RWPE2 (cell line): ENCODE results near the gene LRMDA.

Experiments used
- ATAC-seq: fragments of 200-7000 bp; cut with Tn5 transposase; 3 replicates; pipeline ENCODE4 v1.9.1; 2021; ENCODE audit warnings: low read depth
- DNase-seq: peaks from one replicate; pipeline ENCODE4 v3.0.0-alpha.2; 2020; ENCODE audit warnings: low spot score
- H3K27ac ChIP-seq: fragments of 450-650 bp; 2 replicates; pipeline ENCODE4 v1.5.1; 2017; ENCODE audit warnings: mild to moderate bottlenecking; ENCODE audit not compliant: poor library complexity, severe bottlenecking
- H3K27me3 ChIP-seq: fragments of 250-450 bp; sonication (Bioruptor Pico); 2 replicates; pipeline ENCODE4 v1.5.1; 2021; ENCODE audit warnings: mild to moderate bottlenecking, moderate library complexity; ENCODE audit not compliant: insufficient read depth, poor library complexity, severe bottlenecking
- H3K36me3 ChIP-seq: fragments of 250-450 bp; sonication (Bioruptor Pico); 2 replicates; pipeline ENCODE4 v1.5.1; 2020; ENCODE audit warnings: low read depth, mild to moderate bottlenecking, moderate library complexity
- H3K4me1 ChIP-seq: fragments of 250-450 bp; sonication (Bioruptor Pico); 2 replicates; pipeline ENCODE4 v1.5.1; 2021; ENCODE audit warnings: mild to moderate bottlenecking, moderate library complexity; ENCODE audit not compliant: insufficient read depth, poor library complexity, severe bottlenecking
- H3K4me3 ChIP-seq: fragments of 250-450 bp; sonication (Bioruptor Pico); 2 replicates; pipeline ENCODE4 v1.5.1; 2021; ENCODE audit warnings: mild to moderate bottlenecking, moderate library complexity; ENCODE audit not compliant: severe bottlenecking
- H3K9me3 ChIP-seq: fragments of 250-450 bp; sonication (Bioruptor Pico); 2 replicates; pipeline ENCODE4 v1.5.1; 2021; ENCODE audit warnings: mild to moderate bottlenecking, moderate library complexity; ENCODE audit not compliant: severe bottlenecking
- TF ChIP-seq, protein P1 (sequence below): fragments of 450-650 bp; IDR thresholded peaks from one replicate; pipeline ENCODE4 v1.5.1; 2017; ENCODE audit warnings: mild to moderate bottlenecking, moderate library complexity; ENCODE audit not compliant: poor library complexity, severe bottlenecking

The LRMDA gene

GRCh38 chr10:75623310-75624093 is 192.1 kb downstream of the LRMDA start:
- DNase-seq, result no peak
- Histone ChIP-seq H3K27me3 (peaks cover 11% of the 10 kb centered on the region), H3K36me3 (no peaks in the 10 kb centered on the region), H3K4me3 (no peak overlapping the region), H3K4me1 (no peaks in the 10 kb centered on the region), H3K9me3 (no peaks in the 10 kb centered on the region), H3K27ac (no peak overlapping the region)
- TF ChIP-seq, protein P1, sequence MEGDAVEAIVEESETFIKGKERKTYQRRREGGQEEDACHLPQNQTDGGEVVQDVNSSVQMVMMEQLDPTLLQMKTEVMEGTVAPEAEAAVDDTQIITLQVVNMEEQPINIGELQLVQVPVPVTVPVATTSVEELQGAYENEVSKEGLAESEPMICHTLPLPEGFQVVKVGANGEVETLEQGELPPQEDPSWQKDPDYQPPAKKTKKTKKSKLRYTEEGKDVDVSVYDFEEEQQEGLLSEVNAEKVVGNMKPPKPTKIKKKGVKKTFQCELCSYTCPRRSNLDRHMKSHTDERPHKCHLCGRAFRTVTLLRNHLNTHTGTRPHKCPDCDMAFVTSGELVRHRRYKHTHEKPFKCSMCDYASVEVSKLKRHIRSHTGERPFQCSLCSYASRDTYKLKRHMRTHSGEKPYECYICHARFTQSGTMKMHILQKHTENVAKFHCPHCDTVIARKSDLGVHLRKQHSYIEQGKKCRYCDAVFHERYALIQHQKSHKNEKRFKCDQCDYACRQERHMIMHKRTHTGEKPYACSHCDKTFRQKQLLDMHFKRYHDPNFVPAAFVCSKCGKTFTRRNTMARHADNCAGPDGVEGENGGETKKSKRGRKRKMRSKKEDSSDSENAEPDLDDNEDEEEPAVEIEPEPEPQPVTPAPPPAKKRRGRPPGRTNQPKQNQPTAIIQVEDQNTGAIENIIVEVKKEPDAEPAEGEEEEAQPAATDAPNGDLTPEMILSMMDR, result no peak
- no peak for ATAC-seq

DNA sequence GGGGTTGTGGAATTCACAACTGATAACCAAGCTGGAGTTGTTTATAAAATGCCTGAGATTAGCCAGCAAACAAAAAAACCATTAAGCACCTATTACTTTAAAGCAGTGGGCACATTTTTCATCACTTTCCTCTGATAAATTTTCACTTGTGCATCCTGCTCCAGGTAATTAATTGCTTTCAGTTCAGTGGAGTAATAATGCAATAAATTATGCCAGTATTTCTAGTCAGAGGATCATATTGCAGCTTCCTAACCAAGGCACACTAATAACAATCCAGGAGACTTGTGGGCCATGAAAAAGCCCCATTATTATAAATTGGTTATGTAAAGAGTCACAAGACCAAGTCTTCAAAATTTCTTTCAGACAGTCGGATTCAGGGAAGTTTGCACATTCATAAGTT is 193.2 kb downstream of the LRMDA start:
- Histone ChIP-seq H3K27me3 (peaks cover 11% of the 10 kb centered on the region), H3K27ac (no peak overlapping the region), H3K4me1 (no peaks in the 10 kb centered on the region), H3K4me3 (no peak overlapping the region), H3K9me3 (no peaks in the 10 kb centered on the region), H3K36me3 (no peaks in the 10 kb centered on the region)
- TF ChIP-seq, protein P1, result no peak
- DNase-seq (no peak), ATAC-seq (no peak)

- TF ChIP-seq, protein P1, result no peak
- no peaks in the 10 kb centered on the region for H3K27me3 ChIP-seq
- no peak for DNase-seq
- no peaks in the 10 kb centered on the region for H3K36me3 ChIP-seq
- H3K9me3 ChIP-seq, result no peaks in the 10 kb centered on the region
- H3K4me3 ChIP-seq, result no peak overlapping the region
- H3K4me1 ChIP-seq, result no peaks in the 10 kb centered on the region
- H3K27ac ChIP-seq, result no peak overlapping the region
- no peak for ATAC-seq
Measured at GRCh38 chr10:75630746-75631145, 199.3 kb downstream of the LRMDA start.

GRCh38 chr10:75632805-75633462 is 201.5 kb downstream of the LRMDA start:
- no peaks in the 10 kb centered on the region for H3K4me1 ChIP-seq
- no peak overlapping the region for H3K4me3 ChIP-seq
- no peaks in the 10 kb centered on the region for H3K9me3 ChIP-seq
- DNase-seq (no peak), ATAC-seq (no peak)
- no peaks in the 10 kb centered on the region for H3K36me3 ChIP-seq
- no peaks in the 10 kb centered on the region for H3K27me3 ChIP-seq
- H3K27ac ChIP-seq, result no peak overlapping the region
- TF ChIP-seq, protein P1, result no peak

- Histone ChIP-seq H3K36me3 (no peaks in the 10 kb centered on the region), H3K9me3 (no peaks in the 10 kb centered on the region), H3K4me1 (no peaks in the 10 kb centered on the region)
Measured at GRCh38 chr10:75633568-75633967, 202.1 kb downstream of the LRMDA start.

More at GRCh38 chr10:75633568-75633967, 202.1 kb downstream of the LRMDA start:
- TF ChIP-seq, protein P1, result no peak
- Histone ChIP-seq H3K27me3 (peaks cover 2% of the 10 kb centered on the region), H3K27ac (no peak overlapping the region), H3K4me3 (no peak overlapping the region)
- DNase-seq (no peak), ATAC-seq (no peak)
